IMR-90 (cell line): ENCODE data around the gene ACSM3. TPM values are rescaled to one million over a fixed set of nuclear protein-coding genes. Genes with fewer than 3 reads are reported as not detected.

Experiments
- ATAC-seq: fragments of 200-7000 bp; cut with Tn5 transposase; 2 replicates; pipeline ENCODE4 v1.9.1; 2020; ENCODE audit warnings: low read depth, mild to moderate bottlenecking, moderate library complexity
- BruUV-seq: library from RNA; stranded (reverse); fragments of 400-500 nt; replicated peaks from 2 replicates; lab custom pipeline; 2021; lab: Mats Ljungman, UMichigan
- CTCF ChIA-PET: fragments of 300-600 bp; formaldehyde crosslinking; extraction: SDS; loops from one replicate; lab custom pipeline; 2021; ENCODE audit warnings: antibody characterized with exemption; lab: Yijun Ruan, JAX
- POLR2A ChIA-PET: fragments of 300-600 bp; sonication (Branson Sonifier 250); formaldehyde crosslinking; loops from one replicate; lab custom pipeline; 2022; ENCODE audit warnings: antibody characterized with exemption; ENCODE audit not compliant: unreplicated experiment; lab: Charles Lee
- DNase-seq: peaks from one replicate; pipeline ENCODE4 v3.0.0; 2013
- H2AFZ ChIP-seq: replicated peaks from 2 replicates; pipeline ENCODE3; 2013; ENCODE audit warnings: low read length, mild to moderate bottlenecking; ENCODE audit not compliant: poor library complexity
- H2AK5ac ChIP-seq: 2 replicates; pipeline ENCODE4 v1.6.1; 2013; ENCODE audit warnings: low read depth, low read length, inconsistent platforms
- H2AK9ac ChIP-seq: replicated peaks from 2 replicates; pipeline ENCODE3; 2013; ENCODE audit warnings: mild to moderate bottlenecking, low read depth, low read length, moderate library complexity; ENCODE audit not compliant: poor library complexity
- H2BK120ac ChIP-seq: 2 replicates; pipeline ENCODE4 v1.6.1; 2013; ENCODE audit warnings: low read depth, low read length, inconsistent platforms
- H2BK15ac ChIP-seq: 3 replicates; pipeline ENCODE4 v1.6.1; 2013; ENCODE audit warnings: low read depth, low read length, inconsistent platforms
- H2BK20ac ChIP-seq: 2 replicates; pipeline ENCODE4 v1.6.1; 2013; ENCODE audit warnings: low read depth, mild to moderate bottlenecking, inconsistent platforms, low read length, moderate library complexity
- H2BK5ac ChIP-seq: 2 replicates; pipeline ENCODE4 v1.6.1; 2013; ENCODE audit warnings: mild to moderate bottlenecking, low read depth, low read length, inconsistent platforms; ENCODE audit not compliant: poor library complexity, severe bottlenecking
- H3K14ac ChIP-seq: replicated peaks from 2 replicates; pipeline ENCODE4 v1.6.1; 2013; ENCODE audit warnings: low read depth, low read length, inconsistent platforms
- H3K18ac ChIP-seq: 2 replicates; pipeline ENCODE4 v1.6.1; 2013; ENCODE audit warnings: low read depth, low read length, control low read depth
- H3K23ac ChIP-seq: 2 replicates; pipeline ENCODE4 v1.6.1; 2013; ENCODE audit warnings: low read depth, low read length, inconsistent platforms
- H3K27ac ChIP-seq: 2 replicates; pipeline ENCODE4 v1.5.1; 2013; ENCODE audit warnings: mild to moderate bottlenecking, control low read depth, low read length; ENCODE audit not compliant: insufficient read depth
- H3K27me3 ChIP-seq: 2 replicates; pipeline ENCODE4 v1.6.1; 2013; ENCODE audit warnings: low read length; ENCODE audit not compliant: control insufficient read depth, insufficient read depth
- H3K36me3 ChIP-seq: 2 replicates; pipeline ENCODE4 v1.6.1; 2013; ENCODE audit warnings: low read length, mixed read lengths; ENCODE audit not compliant: control insufficient read depth, insufficient read depth
- H3K4ac ChIP-seq: 2 replicates; pipeline ENCODE4 v1.6.1; 2013; ENCODE audit warnings: low read depth, low read length, inconsistent platforms
- H3K4me1 ChIP-seq: 2 replicates; pipeline ENCODE4 v1.6.1; 2013; ENCODE audit warnings: low read length, mixed read lengths; ENCODE audit not compliant: control insufficient read depth, insufficient read depth
- H3K4me2 ChIP-seq: 2 replicates; pipeline ENCODE4 v1.6.1; 2013; ENCODE audit warnings: low read depth, mild to moderate bottlenecking, control low read depth, low read length, moderate library complexity
- H3K4me3 ChIP-seq: 2 replicates; pipeline ENCODE4 v1.5.1; 2013; ENCODE audit warnings: low read depth, mild to moderate bottlenecking, control low read depth, low read length, moderate library complexity; ENCODE audit not compliant: insufficient read depth
- H3K56ac ChIP-seq: 2 replicates; pipeline ENCODE4 v1.6.1; 2013; ENCODE audit warnings: low read length, inconsistent platforms; ENCODE audit not compliant: insufficient read depth; ENCODE audit errors: extremely low read depth
- H3K79me1 ChIP-seq, 2 experiments: 2 replicates each; pipeline ENCODE4 v1.6.1; 2013; ENCODE audit warnings: low read length in 2 of 2, inconsistent platforms in 1 of 2, low read depth in 1 of 2
- H3K9ac ChIP-seq: 2 replicates; pipeline ENCODE4 v1.6.1; 2013; ENCODE audit warnings: low read depth, low read length, control low read depth
- H3K9me1 ChIP-seq: 2 replicates; pipeline ENCODE4 v1.6.1; 2013; ENCODE audit warnings: low read length, inconsistent platforms; ENCODE audit not compliant: insufficient read depth
- H3K9me3 ChIP-seq: 2 replicates; pipeline ENCODE4 v1.6.1; 2013; ENCODE audit warnings: low read length; ENCODE audit not compliant: control insufficient read depth, insufficient read depth
- H4K20me1 ChIP-seq: 2 replicates; pipeline ENCODE4 v1.6.1; 2013; ENCODE audit warnings: low read length, inconsistent platforms; ENCODE audit not compliant: insufficient read depth
- H4K5ac ChIP-seq: 2 replicates; pipeline ENCODE4 v1.6.1; 2013; ENCODE audit warnings: mild to moderate bottlenecking, low read depth, low read length, control low read depth
- H4K8ac ChIP-seq, 2 experiments: 2 replicates each; pipeline ENCODE4 v1.6.1; 2013; ENCODE audit warnings: low read depth in 2 of 2, low read length in 2 of 2, control low read depth in 1 of 2, inconsistent platforms in 1 of 2
- H4K91ac ChIP-seq: 2 replicates; pipeline ENCODE4 v1.6.1; 2013; ENCODE audit warnings: low read depth, low read length, inconsistent platforms; ENCODE audit not compliant: insufficient read depth
- CEBPB ChIP-seq: IDR thresholded peaks from 2 replicates; pipeline ENCODE4 v1.6.1; 2012; ENCODE audit warnings: low read depth, low read length, improper control_type of control experiment
- CHD1 ChIP-seq: IDR thresholded peaks from 2 replicates; pipeline ENCODE4 v1.6.1; 2012; ENCODE audit warnings: low read depth, low read length, improper control_type of control experiment
- CTCF ChIP-seq: conservative IDR thresholded peaks from 2 replicates; pipeline ENCODE4 v1.5.1; 2012; ENCODE audit warnings: mild to moderate bottlenecking, low read depth, low read length, improper control_type of control experiment
- ELK1 ChIP-seq: fragments of 150-350 bp; IDR thresholded peaks from 2 replicates; pipeline ENCODE4 v1.6.1; 2016; ENCODE audit warnings: low read depth, mild to moderate bottlenecking, low read length, moderate library complexity, borderline replicate concordance
- FOS ChIP-seq: fragments of 150-350 bp; IDR thresholded peaks from 2 replicates; pipeline ENCODE4 v1.6.1; 2016; ENCODE audit warnings: low read depth, low read length
- MAFK ChIP-seq: IDR thresholded peaks from 2 replicates; pipeline ENCODE4 v1.6.1; 2012; ENCODE audit warnings: low read depth, low read length, improper control_type of control experiment
- MAZ ChIP-seq: IDR thresholded peaks from 2 replicates; pipeline ENCODE4 v1.6.1; 2012; ENCODE audit warnings: low read depth, mild to moderate bottlenecking, low read length, improper control_type of control experiment, moderate library complexity, borderline replicate concordance
- MXI1 ChIP-seq: IDR thresholded peaks from 2 replicates; pipeline ENCODE4 v1.6.1; 2012; ENCODE audit warnings: low read depth, mild to moderate bottlenecking, low read length, moderate library complexity, borderline replicate concordance
- NFE2L2 ChIP-seq: fragments of 150-350 bp; IDR thresholded peaks from 2 replicates; pipeline ENCODE4 v1.6.1; 2016; ENCODE audit warnings: low read depth, mild to moderate bottlenecking, low read length
- POLR2A ChIP-seq: IDR thresholded peaks from 2 replicates; pipeline ENCODE4 v1.6.1; 2012; ENCODE audit warnings: mild to moderate bottlenecking, low read depth, low read length
- RAD21 ChIP-seq: IDR thresholded peaks from 2 replicates; pipeline ENCODE4 v1.6.1; 2012; ENCODE audit warnings: low read length, improper control_type of control experiment
- RCOR1 ChIP-seq: IDR thresholded peaks from 2 replicates; pipeline ENCODE4 v1.6.1; 2012; ENCODE audit warnings: mild to moderate bottlenecking, low read length, improper control_type of control experiment; ENCODE audit not compliant: insufficient replicate concordance
- RFX5 ChIP-seq: IDR thresholded peaks from 2 replicates; pipeline ENCODE4 v1.8.0; 2012; ENCODE audit warnings: low read depth, mild to moderate bottlenecking, low read length, moderate library complexity
- SMC3 ChIP-seq: fragments of 150-350 bp; IDR thresholded peaks from 2 replicates; pipeline ENCODE4 v1.6.1; 2016; ENCODE audit warnings: low read depth, mild to moderate bottlenecking, antibody characterized with exemption, low read length, moderate library complexity
- WGBS, 2 experiments: methylation state at CpG; one replicate each; pipeline versions ENCODE4 v1.1.5 to v1.1.7; 2013; ENCODE audit warnings: missing lambda C conversion rate in 2 of 2; ENCODE audit not compliant: insufficient read length in 1 of 2; ENCODE audit errors: extremely low coverage in 2 of 2; 5-methylcytosine and 5-hydroxymethylcytosine counted together
- dilution Hi-C: fragments of 300-500 bp; cut with HindIII; formaldehyde crosslinking; loops from one replicate; pipeline ENCODE4 v1.14.3; 2018; ENCODE audit warnings: low sequenced_read_pairs; ENCODE audit not compliant: unreplicated experiment
- in situ Hi-C: fragments of 300-500 bp; cut with MboI; formaldehyde crosslinking; loops from 3 replicates; pipeline ENCODE4 v1.14.3; 2019; ENCODE audit warnings: low sequenced_read_pairs, inconsistent platforms, mixed read lengths
- intact Hi-C: fragments of 100-400 bp; cut with micrococcal nuclease; formaldehyde crosslinking; loops from 2 replicates; pipeline ENCODE4 v1.10.0; 2022
- polyA plus RNA-seq, 3 experiments: library from polyadenylated mRNA; depleted of rRNA; stranded (reverse); fragments of >200 nt; gene quantifications; 2 replicates each; pipeline ENCODE4 v1.2.3, GENCODE V29; 2012; ENCODE audit warnings: low replicate concordance in 1 of 3
- total RNA-seq: library from RNA; depleted of rRNA; stranded (reverse); fragments of >200 nt; gene quantifications from 2 replicates; pipeline ENCODE4 v1.2.3, GENCODE V29; 2012
- TF ChIP-seq, protein P1 (sequence below): fragments of 150-350 bp; IDR thresholded peaks from 2 replicates; pipeline ENCODE4 v1.6.1; 2017; ENCODE audit warnings: mild to moderate bottlenecking, antibody characterized with exemption, low read length, low read depth

The ACSM3 gene
- total and polyA plus RNA-seq, 2 of the 4 experiments (the other 2 are of a cell fraction): 0.50 to 0.54 TPM

DNA sequence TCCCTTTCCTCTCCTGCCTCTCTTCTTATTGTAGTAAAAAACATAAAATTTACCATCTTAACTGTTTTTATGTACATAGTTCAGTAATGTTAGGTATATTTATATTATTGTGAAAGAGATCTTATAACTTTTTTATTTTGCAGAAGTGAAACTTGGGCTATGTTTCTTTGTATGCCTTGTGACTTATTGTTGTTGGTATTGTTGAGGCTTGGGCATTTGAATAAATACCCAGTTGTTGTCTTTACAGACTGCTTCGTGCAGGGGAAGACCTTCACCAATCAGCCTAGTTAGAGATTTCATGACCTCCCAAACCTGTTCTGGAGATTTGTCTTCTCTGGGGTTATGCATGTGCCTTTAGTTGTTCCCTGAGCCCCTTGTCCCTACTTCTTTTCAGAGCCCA, 74.4 kb downstream of the ACSM3 start:
- DNase-seq: no peak
- Histone ChIP-seq H2AFZ (no peak overlapping the region), H3K36me3 (0 out of 2 replicates have a peak, but pooled peaks cover 4% of the 10 kb centered on the region), H2BK120ac (no peak overlapping the region), H4K8ac (no peak overlapping the region), H3K9ac (no peak overlapping the region), H3K27me3 (no peaks in the 10 kb centered on the region), H3K4me2 (no peak overlapping the region), H3K18ac (no peak overlapping the region), H4K20me1 (no peaks in the 10 kb centered on the region), H4K5ac (no peak overlapping the region), H3K14ac (no peak overlapping the region), H4K91ac (no peak overlapping the region), H3K79me1 (no peaks in the 10 kb centered on the region; a peak in 1 of 4 replicates), H3K23ac (no peak overlapping the region), H2AK9ac (no peak overlapping the region), H2AK5ac (no peak overlapping the region), H2BK5ac (no peak overlapping the region), H3K9me1 (no peaks in the 10 kb centered on the region), H3K27ac (no peak overlapping the region), H3K4me1 (no peaks in the 10 kb centered on the region), H2BK15ac (no peak overlapping the region), H2BK20ac (no peak overlapping the region), H3K56ac (no peak overlapping the region), H3K4ac (no peak overlapping the region), H3K4me3 (no peak overlapping the region), H3K9me3 (no peaks in the 10 kb centered on the region)
- no peak for TF ChIP-seq CHD1
- TF ChIP-seq MAZ: no peak
- no peak for TF ChIP-seq SMC3
- no peak for TF ChIP-seq CEBPB
- no peak for TF ChIP-seq MAFK
- TF ChIP-seq, protein P1, sequence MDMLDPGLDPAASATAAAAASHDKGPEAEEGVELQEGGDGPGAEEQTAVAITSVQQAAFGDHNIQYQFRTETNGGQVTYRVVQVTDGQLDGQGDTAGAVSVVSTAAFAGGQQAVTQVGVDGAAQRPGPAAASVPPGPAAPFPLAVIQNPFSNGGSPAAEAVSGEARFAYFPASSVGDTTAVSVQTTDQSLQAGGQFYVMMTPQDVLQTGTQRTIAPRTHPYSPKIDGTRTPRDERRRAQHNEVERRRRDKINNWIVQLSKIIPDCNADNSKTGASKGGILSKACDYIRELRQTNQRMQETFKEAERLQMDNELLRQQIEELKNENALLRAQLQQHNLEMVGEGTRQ: no peak
- TF ChIP-seq MXI1: no peak
- no peak for TF ChIP-seq RCOR1
- no peak for TF ChIP-seq RFX5
- no peak for TF ChIP-seq FOS
- no peak for TF ChIP-seq CTCF
- TF ChIP-seq RAD21: no peak
- TF ChIP-seq ELK1: no peak
- TF ChIP-seq POLR2A: no peak
- no peak for TF ChIP-seq NFE2L2
- dilution Hi-C loops: no loop called here
- intact Hi-C loops: no loop called here
- no CpG with 5 or more reads among the region's 1 CpG for WGBS, 2 experiments
- ChIA-PET CTCF (no interaction called here), POLR2A (no interaction called here)
- in situ Hi-C loops: no loop called here
- no peak for ATAC-seq
- BruUV-seq: no TSS peak
